GM18951 (cell line): Measurements from ENCODE around the gene TFF3.

Experiments
- POLR2A ChIP-seq: IDR thresholded peaks from 4 replicates; pipeline ENCODE4 v1.6.1; 2011; ENCODE audit warnings: mild to moderate bottlenecking; ENCODE audit not compliant: insufficient read length, insufficient read depth; ENCODE audit errors: extremely low read depth
- in situ Hi-C: fragments of 300-500 bp; cut with MboI; formaldehyde crosslinking; loops from one replicate; pipeline ENCODE4 v1.12.0; 2022; ENCODE audit warnings: low sequenced_read_pairs, mixed read lengths, inconsistent platforms; ENCODE audit not compliant: unreplicated experiment

TFF3 gene

DNA sequence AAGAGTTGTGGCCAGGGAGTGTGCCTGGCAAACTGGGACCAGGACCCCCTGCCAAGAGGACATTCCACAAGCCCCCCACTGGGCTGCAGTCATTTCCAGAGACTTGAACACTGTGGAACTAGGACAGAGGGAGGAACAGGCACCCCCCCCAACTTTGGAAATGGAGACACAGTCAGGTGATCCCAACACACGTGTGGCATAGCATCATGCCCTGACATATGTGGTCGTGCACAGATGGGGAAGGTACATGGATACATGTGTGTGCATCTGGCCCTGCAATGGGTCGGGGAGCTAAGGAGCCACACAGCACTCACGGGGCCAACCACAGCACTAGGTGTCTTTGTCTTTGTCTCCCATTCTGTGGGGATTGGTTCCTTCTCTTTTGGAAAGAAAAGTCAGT lies 6.6 kb upstream of the TFF3 start:
- TF ChIP-seq POLR2A, result no peak
- in situ Hi-C loops, result no loop called here

DNA sequence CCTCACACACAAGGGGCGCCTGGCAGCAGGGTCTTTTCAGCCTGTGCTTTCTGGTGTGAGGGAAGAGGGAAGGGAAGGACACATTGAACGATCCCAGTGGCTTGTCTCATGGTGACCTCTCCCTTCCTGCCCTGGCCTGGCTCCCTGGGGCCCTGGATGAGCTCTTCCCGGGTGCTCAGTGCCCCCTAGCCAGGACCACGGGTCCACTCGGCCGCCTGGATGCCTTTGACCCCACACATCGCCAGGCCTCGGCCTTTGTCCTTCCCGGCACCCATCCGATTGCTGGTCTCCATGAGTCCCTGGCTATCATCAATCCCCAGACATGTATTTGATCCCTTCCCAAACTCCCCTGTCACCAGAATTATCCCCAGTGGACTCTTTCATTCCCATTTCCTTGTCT lies 6.0 kb upstream of the TFF3 start:
- no peak for TF ChIP-seq POLR2A
- in situ Hi-C loops, result no loop called here

- in situ Hi-C loops, result no loop called here
- no peak for TF ChIP-seq POLR2A
These were observed 5.6 kb upstream of the TFF3 start for GRCh38 chr21:42320791-42321190.

- in situ Hi-C loops, result loop anchor here (10.0 kb wide), 2 partner anchors 135 to 215 kb away; no protein-coding TSS in a partner anchor
- TF ChIP-seq POLR2A, result no peak
These were observed 4.8 kb upstream of the TFF3 start for GRCh38 chr21:42319851-42320572.

GRCh38 chr21:42319376-42319775 lies 4.2 kb upstream of the TFF3 start:
- in situ Hi-C loops, result loop anchor here (10.0 kb wide), 2 partner anchors 135 to 215 kb away; no protein-coding TSS in a partner anchor
- TF ChIP-seq POLR2A, result no peak

GRCh38 chr21:42317826-42318746 lies 2.9 kb upstream of the TFF3 start:
- TF ChIP-seq POLR2A, result no peak
- in situ Hi-C loops, result loop anchor here (10.0 kb wide), 2 partner anchors 137 to 217 kb away; no protein-coding TSS in a partner anchor

DNA sequence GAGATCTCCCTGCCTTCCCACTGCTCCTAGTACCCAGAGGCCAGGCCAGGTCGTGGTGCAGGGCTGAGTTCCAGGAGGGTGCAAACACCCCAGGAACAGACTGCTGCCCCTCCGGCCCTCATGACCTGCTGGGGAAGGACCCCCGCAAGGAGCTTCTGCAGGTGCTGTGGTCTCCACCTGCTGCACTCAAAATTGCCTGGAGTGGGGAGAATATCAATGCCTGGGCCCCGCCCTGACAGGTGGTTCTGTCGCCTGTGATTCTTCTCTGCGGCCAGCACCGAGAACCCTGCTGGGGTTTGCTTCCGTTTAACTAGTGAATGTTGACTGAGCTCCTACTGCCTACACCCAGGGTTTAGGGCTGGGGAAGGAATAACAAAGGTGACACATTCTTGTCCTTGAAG lies 2.1 kb upstream of the TFF3 start:
- no peak for TF ChIP-seq POLR2A
- in situ Hi-C loops, result loop anchor here (10.0 kb wide), 2 partner anchors 137 to 217 kb away; no protein-coding TSS in a partner anchor

GRCh38 chr21:42316891-42317290 lies 1.7 kb upstream of the TFF3 start:
- no peak for TF ChIP-seq POLR2A
- in situ Hi-C loops, result loop anchor here (10.0 kb wide), 2 partner anchors 138 to 218 kb away; no protein-coding TSS in a partner anchor

DNA sequence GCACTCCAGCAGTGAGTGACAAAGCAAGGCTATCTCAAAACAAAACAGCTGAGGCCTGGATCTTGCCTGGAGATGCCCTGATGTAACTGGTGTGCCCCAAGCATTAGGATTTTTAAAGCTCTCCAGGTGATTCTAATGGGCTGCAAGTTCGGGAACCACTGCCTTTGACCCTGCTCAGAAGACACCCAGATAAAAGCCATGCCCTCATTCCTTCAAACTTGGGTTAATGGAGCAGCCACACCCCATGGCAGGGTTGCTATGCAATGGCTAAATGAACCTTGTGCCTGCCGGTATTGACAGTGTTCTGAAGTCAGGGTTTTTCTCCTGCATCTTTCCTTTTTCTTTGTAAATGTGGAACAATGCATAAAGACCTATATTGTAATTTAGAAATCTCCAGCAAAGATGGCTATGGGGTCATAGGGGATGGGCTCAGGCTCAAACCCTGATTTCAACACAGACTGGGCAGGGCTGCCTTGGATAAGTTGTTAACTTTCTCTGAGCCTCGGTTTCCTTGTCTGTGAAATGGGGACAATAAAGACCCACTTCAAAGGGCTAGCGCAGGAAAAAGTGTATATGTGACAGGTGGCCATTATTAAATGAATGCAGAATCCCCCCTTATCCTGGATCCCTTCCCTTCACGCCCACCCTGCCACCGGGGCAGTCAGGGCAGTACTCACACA lies 453 bp downstream of the TFF3 start:
- no peak for TF ChIP-seq POLR2A
- in situ Hi-C loops, result loop anchor here (10.0 kb wide), 2 partner anchors 140 to 220 kb away; no protein-coding TSS in a partner anchor

DNA sequence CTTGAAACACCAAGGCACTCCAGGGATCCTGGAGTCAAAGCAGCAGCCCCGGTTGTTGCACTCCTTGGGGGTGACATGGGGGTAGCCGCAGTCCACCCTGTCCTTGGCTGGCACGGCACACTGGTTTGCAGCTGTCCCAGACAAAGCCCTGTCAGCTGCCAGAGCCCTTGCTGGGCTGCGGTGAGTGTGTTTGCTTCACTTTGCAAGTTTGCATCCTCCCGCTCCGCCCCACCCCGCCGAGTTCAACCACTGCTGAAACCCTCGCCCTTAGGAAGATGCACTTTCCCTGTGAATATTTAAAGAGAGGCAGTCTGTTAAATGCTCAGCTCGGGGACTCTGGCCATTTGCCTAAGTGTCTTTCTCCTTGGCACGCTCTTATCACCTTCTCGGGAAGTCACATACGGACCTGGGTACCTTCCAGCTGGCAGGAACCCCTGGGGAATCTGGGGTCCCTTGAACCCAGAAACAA lies 1.7 kb downstream of the TFF3 start:
- in situ Hi-C loops, result loop anchor here (10.0 kb wide), 2 partner anchors 141 to 221 kb away; no protein-coding TSS in a partner anchor
- TF ChIP-seq POLR2A, result no peak

DNA sequence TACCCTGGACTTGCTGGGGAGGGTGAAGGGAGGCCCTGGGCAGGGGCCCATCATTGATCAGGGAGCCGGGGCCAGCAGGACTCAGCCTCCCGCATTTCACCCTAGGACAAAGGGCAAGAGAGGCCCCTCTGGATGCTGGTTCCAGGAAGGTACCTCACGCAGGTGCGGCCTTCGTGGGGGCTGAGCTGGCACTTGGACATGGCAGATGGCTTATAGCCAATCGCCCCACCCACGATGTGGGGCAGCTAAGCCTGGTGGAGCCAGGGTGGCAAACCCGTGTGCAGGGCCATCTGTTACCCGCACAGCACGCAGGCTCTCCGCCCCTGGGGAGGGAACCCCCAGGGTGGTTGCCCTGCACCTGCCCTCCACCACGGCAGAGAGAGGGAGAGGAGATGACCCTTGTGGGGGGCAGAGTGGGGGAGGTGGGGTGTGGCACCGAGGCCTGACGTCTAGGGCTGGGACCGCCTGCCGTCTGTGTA lies 2.5 kb downstream of the TFF3 start:
- in situ Hi-C loops, result loop anchor here (10.0 kb wide), 2 partner anchors 142 to 222 kb away; no protein-coding TSS in a partner anchor
- TF ChIP-seq POLR2A, result no peak

DNA sequence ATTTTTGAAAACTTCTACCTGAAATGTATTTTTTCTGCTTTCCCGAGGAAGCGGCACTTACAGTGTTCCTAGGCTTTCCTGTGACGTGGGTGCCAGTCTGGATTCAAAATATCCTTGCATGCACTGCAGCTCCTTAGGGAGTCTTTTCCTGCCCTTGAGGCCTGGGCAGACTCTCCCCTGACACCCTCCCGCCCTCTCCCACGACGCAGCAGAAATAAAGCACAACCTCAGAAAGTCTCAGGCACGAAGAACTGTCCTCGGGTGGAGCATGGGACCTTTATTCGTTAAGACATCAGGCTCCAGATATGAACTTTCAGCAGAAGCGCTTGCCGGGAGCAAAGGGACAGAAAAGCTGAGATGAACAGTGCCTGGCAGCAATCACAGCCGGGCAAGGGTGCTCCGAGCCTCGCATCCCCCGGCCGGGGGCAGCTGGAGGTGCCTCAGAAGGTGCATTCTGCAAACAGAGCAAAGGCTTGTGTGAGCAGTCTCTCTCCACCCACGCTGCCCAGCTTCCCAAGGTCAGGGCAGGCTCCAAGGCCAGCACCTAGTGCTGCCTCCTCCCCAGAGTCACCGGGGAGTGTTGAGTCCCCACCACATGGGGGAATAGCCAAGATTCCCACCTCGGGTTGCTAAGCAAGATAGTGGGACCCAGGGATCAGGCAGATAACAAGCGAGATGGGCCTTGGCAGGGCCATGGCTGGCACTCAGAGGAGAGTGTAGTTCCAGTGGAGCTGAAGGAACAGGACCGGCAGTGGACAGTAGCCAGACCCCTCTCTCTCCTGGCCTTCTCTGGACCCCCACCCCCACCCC lies 3.2 kb downstream of the TFF3 start:
- in situ Hi-C loops, result loop anchor here (10.0 kb wide), 2 partner anchors 143 to 223 kb away; no protein-coding TSS in a partner anchor
- no peak for TF ChIP-seq POLR2A

DNA sequence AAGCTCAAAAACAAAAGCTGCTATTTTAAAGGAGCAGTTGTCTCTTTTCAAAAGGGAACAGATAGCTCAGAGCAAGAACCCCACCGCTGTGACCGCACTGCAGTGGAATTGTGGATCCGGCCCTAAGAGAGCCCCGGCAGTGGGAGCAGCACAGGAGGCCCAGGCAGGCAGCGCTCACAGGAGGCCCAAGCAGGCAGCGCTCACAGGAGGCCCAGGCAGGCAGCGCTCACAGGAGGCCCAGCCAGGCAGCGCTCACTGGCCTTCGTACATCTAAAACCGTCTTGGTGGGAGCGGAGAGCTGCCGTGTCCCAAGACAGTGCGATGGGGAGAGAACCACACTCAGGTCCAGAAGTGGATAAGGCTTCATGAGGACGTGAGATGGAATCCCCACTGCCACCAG lies 4.0 kb downstream of the TFF3 start:
- in situ Hi-C loops, result loop anchor here (10.0 kb wide), 2 partner anchors 144 to 224 kb away; no protein-coding TSS in a partner anchor
- TF ChIP-seq POLR2A, result no peak
